ENCODE data around the gene SCAPER. TPM values are rescaled to one million over a fixed set of nuclear protein-coding genes. Genes with fewer than 3 reads are reported as not detected.

SCAPER gene
- total RNA-seq, 1 experiment from 2014 or later, result 7.4 TPM

- H3K79me1 ChIP-seq (ENCODE audit: insufficient read depth, low read depth, low read length, poor library complexity, severe bottlenecking), result no peaks in the 10 kb centered on the region
- H2BK12ac ChIP-seq (ENCODE audit: insufficient read length, low read depth, low read length), result no peak overlapping the region
- no peak overlapping the region for H4K8ac ChIP-seq (replicated peaks; ENCODE audit: insufficient read length, low read depth, low read length)
- Mint-ChIP-seq H3K4me1 (no peaks in the 10 kb centered on the region), H3K4me3 (no peak overlapping the region), H3K9me3 (peaks cover 0 to 7% of the 10 kb centered on the region in 2 experiments; a peak in 1 of 5 replicates), H3K27ac (no peak overlapping the region), H3K27me3 (ENCODE audit: low read depth) (no peaks in the 10 kb centered on the region), H3K36me3 (ENCODE audit: insufficient read depth in 1 of 3, low read depth in 3 of 3) (peaks cover 13 to 20% (median 14%) of the 10 kb centered on the region in 3 experiments)
- H2BK120ac ChIP-seq (ENCODE audit: low read depth, low read length, poor library complexity, severe bottlenecking), result no peak overlapping the region
- H3K4me1 ChIP-seq (ENCODE audit: insufficient read depth, low read length), result no peaks in the 10 kb centered on the region
- no peak overlapping the region for H3K4me2 ChIP-seq (ENCODE audit: insufficient read depth, insufficient read length, low read length)
- no peak overlapping the region for H3K9ac ChIP-seq (ENCODE audit: extremely low read depth, insufficient read length, low read length)
- DNase-seq, result no peak
- H2AK5ac ChIP-seq (ENCODE audit: insufficient read length, low read length), result no peak overlapping the region
- no peak overlapping the region for H2BK15ac ChIP-seq (ENCODE audit: low read depth, low read length)
- no peak overlapping the region for H2BK5ac ChIP-seq (ENCODE audit: insufficient read length, low read length)
- H4K5ac ChIP-seq (ENCODE audit: insufficient read length, low read depth, low read length), result no peak overlapping the region
- no peak overlapping the region for H3K56ac ChIP-seq (ENCODE audit: insufficient read length, low read depth, low read length)
- H3K4ac ChIP-seq (ENCODE audit: low read depth, low read length), result no peak overlapping the region
- no peaks in the 10 kb centered on the region for H3K9me3 ChIP-seq (ENCODE audit: control insufficient read depth, low read depth, low read length)
- H3K18ac ChIP-seq (ENCODE audit: insufficient read length, low read depth, low read length), result no peak overlapping the region
- no peak overlapping the region for H3T11ph ChIP-seq (ENCODE audit: low read length)
- H2BK20ac ChIP-seq (ENCODE audit: low read depth, low read length, poor library complexity, severe bottlenecking), result no peak overlapping the region
- no peak overlapping the region for H4K91ac ChIP-seq (ENCODE audit: insufficient read length, low read depth, low read length)
- H3K79me2 ChIP-seq (ENCODE audit: insufficient read depth, low read length), result no peaks in the 10 kb centered on the region
- H3K14ac ChIP-seq (ENCODE audit: insufficient read depth, low read length), result no peak overlapping the region; the same call in 1 of the 2 replicates
- TF ChIP-seq CTCF (conservative IDR thresholded peaks at IDR 0.05), result no peak
- H3K27ac ChIP-seq (ENCODE audit: insufficient read length, low read depth, low read length), result no peak overlapping the region
- no peak overlapping the region for H3K23ac ChIP-seq (ENCODE audit: insufficient read length, low read depth, low read length)
- H2AFZ ChIP-seq (ENCODE audit: low read length), result no peak overlapping the region
- no peaks in the 10 kb centered on the region for H4K20me1 ChIP-seq (ENCODE audit: control insufficient read depth, insufficient read depth, insufficient read length)
- H3K23me2 ChIP-seq (ENCODE audit: insufficient read length, low read depth, low read length, poor library complexity, severe bottlenecking), result no peaks in the 10 kb centered on the region
- WGBS (ENCODE audit: extremely low coverage, insufficient read length, low lambda C conversion rate), result no CpG with 5 or more reads among the region's 3 CpGs
- no peaks in the 10 kb centered on the region for H3K27me3 ChIP-seq (ENCODE audit: insufficient read depth, low read length)
Observed at GRCh38 chr15:76764004-76764403, 141.1 kb downstream of the SCAPER start.

Data from H9 (cell line).